K562 (cell line): Measurements from ENCODE around the gene ERF. TPM values are rescaled to one million over a fixed set of nuclear protein-coding genes. Genes with fewer than 3 reads are reported as not detected.

Experiments used
- ARID4B ChIP-seq: sonication (generic); formaldehyde crosslinking; IDR thresholded peaks from 2 replicates; pipeline ENCODE4 v1.8.0; 2022; ENCODE audit warnings: mild to moderate bottlenecking, missing genetic modification reagents
- MECOM ChIP-seq: fragments of 250-450 bp; sonication (Bioruptor Pico); IDR thresholded peaks from 2 replicates; pipeline ENCODE4 v1.8.0; 2022; ENCODE audit warnings: inconsistent platforms
- TBL1XR1 ChIP-seq, 2 experiments: IDR thresholded peaks; 2 replicates each; pipeline ENCODE4 v1.6.1; 2012; ENCODE audit warnings: improper control_type of control experiment in 2 of 2, low read length in 2 of 2, mild to moderate bottlenecking in 1 of 2
- TEAD1 ChIP-seq, 2 experiments: fragments of 450-650 bp in 1 of 2; sonication (generic) in 1 of 2; formaldehyde crosslinking; IDR thresholded peaks; 2 replicates each; pipeline versions ENCODE4 v1.4.0 to v1.8.0; 2020 to 2022; ENCODE audit warnings: mild to moderate bottlenecking in 2 of 2, missing genetic modification reagents in 1 of 2
- TGIF2 ChIP-seq: sonication (generic); formaldehyde crosslinking; IDR thresholded peaks from 2 replicates; pipeline ENCODE4 v1.8.1; 2022; ENCODE audit warnings: mild to moderate bottlenecking, missing genetic modification reagents, moderate library complexity
- polyA plus RNA-seq, 8 experiments: library from polyadenylated mRNA; depleted of rRNA in 4 of 8; stranded (reverse) in 5 of 8; unstranded in 3 of 8; fragments of >200 nt; fragmentation: Nextera tagmentation in 2 of 8; fragmentation: Illumina TruSeq in 1 of 8; extraction: Ambion mirVana in 2 of 8; extraction: Trizol in 1 of 8; gene quantifications; 2 replicates each; pipeline versions ENCODE4 v1.2.1 to v1.2.3, GENCODE V29; 2011 to 2014; ENCODE audit warnings: inconsistent platforms in 1 of 8, missing spikeins in 1 of 8
- total RNA-seq, 7 experiments: library from RNA; depleted of rRNA in 6 of 7; stranded (reverse); fragments of >200 nt in 6 of 7; fragmentation: Illumina TruSeq in 2 of 7; extraction: Trizol in 2 of 7; gene quantifications; 2 replicates each; pipeline versions ENCODE4 v1.2.1 to v1.2.3, GENCODE V29; 2011 to 2021; ENCODE audit warnings: low replicate concordance in 1 of 7
- TF ChIP-seq, protein P1 (sequence below): sonication (generic); formaldehyde crosslinking; IDR thresholded peaks from 2 replicates; pipeline ENCODE4 v1.8.1; 2023; ENCODE audit warnings: missing genetic modification reagents, mild to moderate bottlenecking, borderline replicate concordance

ERF gene
- total and polyA plus RNA-seq, 9 of the 15 experiments (the other 6 are each of a cell fraction or from before 2014, with no cell fraction given): 0.03 to 75.4 (median 27.0) TPM

GRCh38 chr19:42291435-42291810 is 36.5 kb upstream of the ERF start (continued):
- TF ChIP-seq, protein P1, sequence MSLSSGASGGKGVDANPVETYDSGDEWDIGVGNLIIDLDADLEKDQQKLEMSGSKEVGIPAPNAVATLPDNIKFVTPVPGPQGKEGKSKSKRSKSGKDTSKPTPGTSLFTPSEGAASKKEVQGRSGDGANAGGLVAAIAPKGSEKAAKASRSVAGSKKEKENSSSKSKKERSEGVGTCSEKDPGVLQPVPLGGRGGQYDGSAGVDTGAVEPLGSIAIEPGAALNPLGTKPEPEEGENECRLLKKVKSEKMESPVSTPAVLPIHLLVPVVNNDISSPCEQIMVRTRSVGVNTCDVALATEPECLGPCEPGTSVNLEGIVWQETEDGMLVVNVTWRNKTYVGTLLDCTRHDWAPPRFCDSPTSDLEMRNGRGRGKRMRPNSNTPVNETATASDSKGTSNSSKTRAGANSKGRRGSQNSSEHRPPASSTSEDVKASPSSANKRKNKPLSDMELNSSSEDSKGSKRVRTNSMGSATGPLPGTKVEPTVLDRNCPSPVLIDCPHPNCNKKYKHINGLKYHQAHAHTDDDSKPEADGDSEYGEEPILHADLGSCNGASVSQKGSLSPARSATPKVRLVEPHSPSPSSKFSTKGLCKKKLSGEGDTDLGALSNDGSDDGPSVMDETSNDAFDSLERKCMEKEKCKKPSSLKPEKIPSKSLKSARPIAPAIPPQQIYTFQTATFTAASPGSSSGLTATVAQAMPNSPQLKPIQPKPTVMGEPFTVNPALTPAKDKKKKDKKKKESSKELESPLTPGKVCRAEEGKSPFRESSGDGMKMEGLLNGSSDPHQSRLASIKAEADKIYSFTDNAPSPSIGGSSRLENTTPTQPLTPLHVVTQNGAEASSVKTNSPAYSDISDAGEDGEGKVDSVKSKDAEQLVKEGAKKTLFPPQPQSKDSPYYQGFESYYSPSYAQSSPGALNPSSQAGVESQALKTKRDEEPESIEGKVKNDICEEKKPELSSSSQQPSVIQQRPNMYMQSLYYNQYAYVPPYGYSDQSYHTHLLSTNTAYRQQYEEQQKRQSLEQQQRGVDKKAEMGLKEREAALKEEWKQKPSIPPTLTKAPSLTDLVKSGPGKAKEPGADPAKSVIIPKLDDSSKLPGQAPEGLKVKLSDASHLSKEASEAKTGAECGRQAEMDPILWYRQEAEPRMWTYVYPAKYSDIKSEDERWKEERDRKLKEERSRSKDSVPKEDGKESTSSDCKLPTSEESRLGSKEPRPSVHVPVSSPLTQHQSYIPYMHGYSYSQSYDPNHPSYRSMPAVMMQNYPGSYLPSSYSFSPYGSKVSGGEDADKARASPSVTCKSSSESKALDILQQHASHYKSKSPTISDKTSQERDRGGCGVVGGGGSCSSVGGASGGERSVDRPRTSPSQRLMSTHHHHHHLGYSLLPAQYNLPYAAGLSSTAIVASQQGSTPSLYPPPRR (CRISPR knock-in tag): no peak
- no peak for TF ChIP-seq TBL1XR1 (IDR thresholded peaks at IDR 0.05; ENCODE audit: low read length in 2 of 2)
- TF ChIP-seq TEAD1 (CRISPR knock-in tag; IDR thresholded peaks at IDR 0.05): no peak
- no peak for TF ChIP-seq MECOM (CRISPR knock-in tag)
- TF ChIP-seq TGIF2 (CRISPR knock-in tag): no peak
- no peak for TF ChIP-seq ARID4B (CRISPR knock-in tag)
- TF ChIP-seq, all 486 proteins: peak for 0
